K562 (cell line): ENCODE results near the gene VDAC2. TPM values are rescaled to one million over a fixed set of nuclear protein-coding genes. Genes with fewer than 3 reads are reported as not detected.

Experiments
- BCL6 ChIP-seq: fragments of 250-450 bp; sonication (Bioruptor Pico); IDR thresholded peaks from 2 replicates; pipeline ENCODE4 v1.4.0; 2020
- COPS2 ChIP-seq: fragments of 450-650 bp; conservative IDR thresholded peaks from 2 replicates; pipeline ENCODE4 v1.6.1; 2016; ENCODE audit warnings: mild to moderate bottlenecking, moderate library complexity
- ERF ChIP-seq: fragments of 450-650 bp; formaldehyde crosslinking; IDR thresholded peaks from 2 replicates; pipeline ENCODE4 v1.4.0; 2020; ENCODE audit warnings: mild to moderate bottlenecking, mixed read lengths
- GABPA ChIP-seq: fragments of 200-800 bp; sonication (Bioruptor generic); conservative IDR thresholded peaks from 2 replicates; pipeline ENCODE4 v1.6.1; 2016; ENCODE audit warnings: low read depth, missing genetic modification characterization, missing compliant biosample characterization
- HDAC3 ChIP-seq: fragments of 450-650 bp; IDR thresholded peaks from 2 replicates; pipeline ENCODE4 v1.6.1; 2018; ENCODE audit warnings: borderline replicate concordance, mild to moderate bottlenecking, moderate library complexity; ENCODE audit not compliant: partially characterized antibody
- HSF4 ChIP-seq: fragments of 250-450 bp; sonication (Bioruptor Pico); IDR thresholded peaks from 2 replicates; pipeline ENCODE4 v2.1.2; 2022; ENCODE audit warnings: mild to moderate bottlenecking, moderate library complexity, borderline replicate concordance
- JUN ChIP-seq, 2 experiments: sonication (generic) in 1 of 2; formaldehyde crosslinking in 1 of 2; IDR thresholded peaks; 2 replicates each; pipeline versions ENCODE4 v1.6.1 to v1.8.0; 2012 to 2022; ENCODE audit warnings: borderline replicate concordance in 2 of 2, mild to moderate bottlenecking in 2 of 2, improper control_type of control experiment in 1 of 2, low read depth in 1 of 2, low read length in 1 of 2, missing genetic modification reagents in 1 of 2
- KDM2B ChIP-seq: fragments of 250-450 bp; sonication (Bioruptor Pico); IDR thresholded peaks from 2 replicates; pipeline ENCODE4 v1.8.0; 2021; ENCODE audit warnings: mild to moderate bottlenecking, moderate library complexity
- KLF1 ChIP-seq: fragments of 450-650 bp; IDR thresholded peaks from 2 replicates; pipeline ENCODE4 v1.6.1; 2016; ENCODE audit warnings: missing genetic modification characterization, missing compliant biosample characterization
- KLF16 ChIP-seq: IDR thresholded peaks from 2 replicates; pipeline ENCODE4 v1.6.1; 2016; ENCODE audit warnings: antibody characterized with exemption
- NELFE ChIP-seq: IDR thresholded peaks from 2 replicates; pipeline ENCODE4 v1.6.1; 2011; ENCODE audit warnings: mild to moderate bottlenecking; ENCODE audit not compliant: insufficient read depth, insufficient read length
- NFE2L1 ChIP-seq: fragments of 450-650 bp; IDR thresholded peaks from 2 replicates; pipeline ENCODE4 v1.6.1; 2016; ENCODE audit warnings: missing genetic modification characterization, low read depth, mild to moderate bottlenecking, missing compliant biosample characterization, moderate library complexity, borderline replicate concordance
- POLR3A ChIP-seq: IDR thresholded peaks from 2 replicates; pipeline ENCODE4 v1.6.1; 2011; ENCODE audit warnings: borderline replicate concordance, mild to moderate bottlenecking, moderate library complexity; ENCODE audit not compliant: insufficient read length, insufficient read depth; ENCODE audit errors: extremely low read depth
- PTBP1 ChIP-seq: fragments of 200-400 bp; formaldehyde crosslinking; IDR thresholded peaks from 2 replicates; pipeline ENCODE4 v1.6.1; 2017; ENCODE audit warnings: low read depth, low read length
- SMAD3 ChIP-seq: fragments of 450-650 bp; formaldehyde crosslinking; conservative IDR thresholded peaks from 2 replicates; pipeline ENCODE4 v1.4.0; 2020; ENCODE audit warnings: mild to moderate bottlenecking
- TOE1 ChIP-seq, 2 experiments: fragments of 450-650 bp in 1 of 2; sonication (generic) in 1 of 2; formaldehyde crosslinking in 1 of 2; IDR thresholded peaks; 2 replicates each; pipeline versions ENCODE4 v1.7.1 to v1.8.0; 2016 to 2022; ENCODE audit warnings: borderline replicate concordance in 2 of 2, mild to moderate bottlenecking in 2 of 2, antibody characterized with exemption in 1 of 2, inconsistent platforms in 1 of 2, low read depth in 1 of 2, missing genetic modification reagents in 1 of 2, moderate library complexity in 1 of 2
- XRCC3 ChIP-seq: fragments of 450-650 bp; IDR thresholded peaks from 2 replicates; pipeline ENCODE4 v1.6.1; 2017; ENCODE audit warnings: mild to moderate bottlenecking, moderate library complexity
- ZNF253 ChIP-seq: fragments of 250-450 bp; sonication (Bioruptor Pico); conservative IDR thresholded peaks from 2 replicates; pipeline ENCODE4 v1.6.1; 2021; ENCODE audit warnings: mild to moderate bottlenecking
- ZNF644 ChIP-seq: fragments of 200-800 bp; sonication (Bioruptor generic); IDR thresholded peaks from 2 replicates; pipeline ENCODE4 v1.6.1; 2016; ENCODE audit warnings: low read depth, missing genetic modification characterization, missing compliant biosample characterization
- ZNF780A ChIP-seq: fragments of 250-450 bp; sonication (Bioruptor Pico); IDR thresholded peaks from 2 replicates; pipeline ENCODE4 v1.5.0; 2021; ENCODE audit warnings: mild to moderate bottlenecking
- polyA plus RNA-seq, 8 experiments: library from polyadenylated mRNA; depleted of rRNA in 4 of 8; stranded (reverse) in 5 of 8; unstranded in 3 of 8; fragments of >200 nt; fragmentation: Nextera tagmentation in 2 of 8; fragmentation: Illumina TruSeq in 1 of 8; extraction: Ambion mirVana in 2 of 8; extraction: Trizol in 1 of 8; gene quantifications; 2 replicates each; pipeline versions ENCODE4 v1.2.1 to v1.2.3, GENCODE V29; 2011 to 2014; ENCODE audit warnings: inconsistent platforms in 1 of 8, missing spikeins in 1 of 8
- total RNA-seq, 7 experiments: library from RNA; depleted of rRNA in 6 of 7; stranded (reverse); fragments of >200 nt in 6 of 7; fragmentation: Illumina TruSeq in 2 of 7; extraction: Trizol in 2 of 7; gene quantifications; 2 replicates each; pipeline versions ENCODE4 v1.2.1 to v1.2.3, GENCODE V29; 2011 to 2021; ENCODE audit warnings: low replicate concordance in 1 of 7
- TF ChIP-seq, protein P1 (sequence below): fragments of 250-450 bp; sonication (Bioruptor Pico); IDR thresholded peaks from 2 replicates; pipeline ENCODE4 v1.4.0; 2020
- TF ChIP-seq, protein P2 (sequence below): fragments of 450-650 bp; IDR thresholded peaks from 2 replicates; pipeline ENCODE4 v1.6.1; 2016; ENCODE audit warnings: mild to moderate bottlenecking

Gene VDAC2
- total and polyA plus RNA-seq, 9 of the 15 experiments (the other 6 are each of a cell fraction or from before 2014, with no cell fraction given), result 139 to 450 (median 250) TPM

DNA sequence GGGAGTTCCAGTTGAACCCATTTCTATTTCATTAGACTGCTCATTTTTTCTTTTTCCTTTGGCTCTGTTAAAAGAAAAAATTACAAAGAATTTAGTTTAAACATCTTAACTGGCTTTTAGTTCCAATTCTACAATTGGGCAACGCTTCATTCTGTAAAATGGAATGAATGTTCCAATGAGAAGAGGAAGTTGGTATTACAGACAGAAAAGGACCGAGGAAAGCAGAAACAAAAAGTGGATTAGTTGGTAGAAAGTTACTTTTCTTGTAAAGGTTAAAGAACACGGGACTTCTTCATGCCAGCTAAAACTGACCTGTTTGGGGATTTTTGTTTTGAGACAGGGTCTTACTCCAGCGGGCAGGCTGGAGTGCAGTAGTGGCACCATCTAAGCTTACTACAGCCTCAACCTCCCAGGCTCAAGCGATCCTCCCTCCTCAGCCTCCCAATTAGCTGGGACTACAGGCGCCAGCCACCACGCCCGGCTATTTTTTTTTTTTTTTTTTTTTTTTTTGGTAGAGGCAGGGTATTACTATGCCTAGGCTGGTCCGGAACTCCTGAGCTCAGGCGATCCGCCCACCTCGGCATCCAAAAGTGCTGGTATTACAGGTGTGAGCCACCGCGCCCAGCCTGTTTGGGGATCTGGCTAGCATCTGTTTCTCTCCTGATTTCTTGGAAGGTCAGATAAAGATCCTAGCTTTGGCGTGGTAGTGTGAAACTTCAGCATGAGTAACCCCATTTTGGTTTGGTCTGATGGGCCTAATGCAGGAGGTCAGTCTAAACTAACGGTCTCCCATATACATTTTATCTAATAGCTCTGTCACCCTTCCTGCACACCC lies 1.3 kb upstream of the VDAC2 start (continued):
- TF ChIP-seq HSF4 (CRISPR knock-in tag), result peak; percentile 84; the same call in 1 of the 2 replicates
- TF ChIP-seq SMAD3 (CRISPR knock-in tag), result peak; percentile 94
- peak; percentile 93 for TF ChIP-seq BCL6 (CRISPR knock-in tag)
- peak; percentile 43; the same call in 1 of the 2 replicates for TF ChIP-seq KDM2B
- peak; percentile 97 for TF ChIP-seq ZNF644 (tag)
- TF ChIP-seq KLF1 (tag), result no peak
- TF ChIP-seq COPS2, result no peak
- no peak for TF ChIP-seq HDAC3
- no peak for TF ChIP-seq XRCC3
- TF ChIP-seq JUN (IDR thresholded peaks at IDR 0.05; ENCODE audit: borderline replicate concordance, low read depth, low read length), result no peak
- 0 out of 2 replicates have a peak, but pooled peaks have one; percentile 13 for TF ChIP-seq JUN (CRISPR knock-in tag; IDR thresholded peaks at IDR 0.05; ENCODE audit: borderline replicate concordance)
- TF ChIP-seq TOE1 (IDR thresholded peaks at IDR 0.05; ENCODE audit: borderline replicate concordance), result no peak
- TF ChIP-seq TOE1 (CRISPR knock-in tag; IDR thresholded peaks at IDR 0.05; ENCODE audit: borderline replicate concordance, low read depth), result no peak
- TF ChIP-seq, protein P1, sequence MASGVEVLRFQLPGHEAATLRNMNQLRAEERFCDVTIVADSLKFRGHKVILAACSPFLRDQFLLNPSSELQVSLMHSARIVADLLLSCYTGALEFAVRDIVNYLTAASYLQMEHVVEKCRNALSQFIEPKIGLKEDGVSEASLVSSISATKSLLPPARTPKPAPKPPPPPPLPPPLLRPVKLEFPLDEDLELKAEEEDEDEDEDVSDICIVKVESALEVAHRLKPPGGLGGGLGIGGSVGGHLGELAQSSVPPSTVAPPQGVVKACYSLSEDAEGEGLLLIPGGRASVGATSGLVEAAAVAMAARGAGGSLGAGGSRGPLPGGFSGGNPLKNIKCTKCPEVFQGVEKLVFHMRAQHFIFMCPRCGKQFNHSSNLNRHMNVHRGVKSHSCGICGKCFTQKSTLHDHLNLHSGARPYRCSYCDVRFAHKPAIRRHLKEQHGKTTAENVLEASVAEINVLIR (CRISPR knock-in tag), result peak; percentile 61; the same call in 1 of the 2 replicates
- TF ChIP-seq KLF16, result no peak
- peak; percentile 96 for TF ChIP-seq ERF (CRISPR knock-in tag)
- TF ChIP-seq PTBP1, result no peak
- TF ChIP-seq ZNF780A (CRISPR knock-in tag), result no peak
- TF ChIP-seq GABPA (tag), result peak; percentile 42; the same call in 1 of the 2 replicates
- 0 out of 2 replicates have a peak, but pooled peaks have one; percentile 59 for TF ChIP-seq ZNF253 (CRISPR knock-in tag)
- TF ChIP-seq NELFE, result no peak
- no peak for TF ChIP-seq POLR3A
- TF ChIP-seq, protein P2, sequence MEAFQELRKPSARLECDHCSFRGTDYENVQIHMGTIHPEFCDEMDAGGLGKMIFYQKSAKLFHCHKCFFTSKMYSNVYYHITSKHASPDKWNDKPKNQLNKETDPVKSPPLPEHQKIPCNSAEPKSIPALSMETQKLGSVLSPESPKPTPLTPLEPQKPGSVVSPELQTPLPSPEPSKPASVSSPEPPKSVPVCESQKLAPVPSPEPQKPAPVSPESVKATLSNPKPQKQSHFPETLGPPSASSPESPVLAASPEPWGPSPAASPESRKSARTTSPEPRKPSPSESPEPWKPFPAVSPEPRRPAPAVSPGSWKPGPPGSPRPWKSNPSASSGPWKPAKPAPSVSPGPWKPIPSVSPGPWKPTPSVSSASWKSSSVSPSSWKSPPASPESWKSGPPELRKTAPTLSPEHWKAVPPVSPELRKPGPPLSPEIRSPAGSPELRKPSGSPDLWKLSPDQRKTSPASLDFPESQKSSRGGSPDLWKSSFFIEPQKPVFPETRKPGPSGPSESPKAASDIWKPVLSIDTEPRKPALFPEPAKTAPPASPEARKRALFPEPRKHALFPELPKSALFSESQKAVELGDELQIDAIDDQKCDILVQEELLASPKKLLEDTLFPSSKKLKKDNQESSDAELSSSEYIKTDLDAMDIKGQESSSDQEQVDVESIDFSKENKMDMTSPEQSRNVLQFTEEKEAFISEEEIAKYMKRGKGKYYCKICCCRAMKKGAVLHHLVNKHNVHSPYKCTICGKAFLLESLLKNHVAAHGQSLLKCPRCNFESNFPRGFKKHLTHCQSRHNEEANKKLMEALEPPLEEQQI, result no peak
- TF ChIP-seq NFE2L1 (tag), result 0 out of 2 replicates have a peak, but pooled peaks have one; percentile 54
